DND-41 (cell line): ENCODE results near the gene TAF15.

Source experiments
- CTCF ChIP-seq: IDR thresholded peaks from 2 replicates; pipeline ENCODE4 v1.5.1; 2012; ENCODE audit warnings: borderline replicate concordance, low read length, moderate library complexity, mild to moderate bottlenecking; ENCODE audit not compliant: poor library complexity, severe bottlenecking; ENCODE audit errors: extremely low read depth
- EZH2 ChIP-seq: IDR thresholded peaks from 3 replicates; pipeline ENCODE4 v1.6.1; 2012; ENCODE audit warnings: borderline replicate concordance, low read depth, mild to moderate bottlenecking, moderate library complexity, low read length, inconsistent platforms; ENCODE audit not compliant: severe bottlenecking

- TF ChIP-seq CTCF (no peak), EZH2 (no peak)
These were observed 24.4 kb upstream of the TAF15 start for GRCh38 chr17:35784895-35785294.
